ENCODE measurements around the gene NR0B2. TPM values are rescaled to one million over a fixed set of nuclear protein-coding genes. Genes with fewer than 3 reads are reported as not detected.

The NR0B2 gene
- total and polyA plus RNA-seq, 2 of the 13 experiments (the other 11 are each of a cell fraction or from before 2014, with no cell fraction given): 72.5 to 133 TPM

DNA sequence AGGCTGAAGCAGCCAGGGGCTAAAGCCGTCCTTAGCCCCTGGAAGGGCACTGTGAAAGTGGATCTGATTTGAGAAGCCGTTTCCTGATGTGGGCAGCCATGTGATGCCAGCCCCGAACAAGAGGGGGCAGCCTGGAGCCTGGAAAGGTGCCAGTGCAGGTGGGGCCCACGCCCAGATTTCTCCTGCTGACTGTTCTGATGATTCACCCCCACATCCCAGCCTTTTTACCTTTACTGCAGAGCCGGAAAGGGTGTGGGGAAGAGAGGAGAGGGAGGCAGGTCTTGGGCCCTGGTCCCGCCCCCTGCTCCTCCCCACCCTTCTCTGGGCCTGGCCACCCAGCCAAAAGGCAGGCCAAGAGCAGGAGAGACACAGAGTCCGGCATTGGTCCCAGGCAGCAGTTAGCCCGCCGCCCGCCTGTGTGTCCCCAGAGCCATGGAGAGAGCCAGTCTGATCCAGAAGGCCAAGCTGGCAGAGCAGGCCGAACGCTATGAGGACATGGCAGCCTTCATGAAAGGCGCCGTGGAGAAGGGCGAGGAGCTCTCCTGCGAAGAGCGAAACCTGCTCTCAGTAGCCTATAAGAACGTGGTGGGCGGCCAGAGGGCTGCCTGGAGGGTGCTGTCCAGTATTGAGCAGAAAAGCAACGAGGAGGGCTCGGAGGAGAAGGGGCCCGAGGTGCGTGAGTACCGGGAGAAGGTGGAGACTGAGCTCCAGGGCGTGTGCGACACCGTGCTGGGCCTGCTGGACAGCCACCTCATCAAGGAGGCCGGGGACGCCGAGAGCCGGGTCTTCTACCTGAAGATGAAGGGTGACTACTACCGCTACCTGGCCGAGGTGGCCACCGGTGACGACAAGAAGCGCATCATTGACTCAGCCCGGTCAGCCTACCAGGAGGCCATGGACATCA, 50.7 kb downstream of the NR0B2 start, which contains the start of gene SFN (continued):
- TF ChIP-seq, protein P1, sequence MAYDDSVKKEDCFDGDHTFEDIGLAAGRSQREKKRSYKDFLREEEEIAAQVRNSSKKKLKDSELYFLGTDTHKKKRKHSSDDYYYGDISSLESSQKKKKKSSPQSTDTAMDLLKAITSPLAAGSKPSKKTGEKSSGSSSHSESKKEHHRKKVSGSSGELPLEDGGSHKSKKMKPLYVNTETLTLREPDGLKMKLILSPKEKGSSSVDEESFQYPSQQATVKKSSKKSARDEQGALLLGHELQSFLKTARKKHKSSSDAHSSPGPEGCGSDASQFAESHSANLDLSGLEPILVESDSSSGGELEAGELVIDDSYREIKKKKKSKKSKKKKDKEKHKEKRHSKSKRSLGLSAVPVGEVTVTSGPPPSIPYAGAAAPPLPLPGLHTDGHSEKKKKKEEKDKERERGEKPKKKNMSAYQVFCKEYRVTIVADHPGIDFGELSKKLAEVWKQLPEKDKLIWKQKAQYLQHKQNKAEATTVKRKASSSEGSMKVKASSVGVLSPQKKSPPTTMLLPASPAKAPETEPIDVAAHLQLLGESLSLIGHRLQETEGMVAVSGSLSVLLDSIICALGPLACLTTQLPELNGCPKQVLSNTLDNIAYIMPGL (CRISPR knock-in tag; IDR thresholded peaks at IDR 0.05; ENCODE audit: borderline replicate concordance in 1 of 2, low read depth in 1 of 2): peak in 1 of 2 experiments; percentile 48; a peak in 3 of 4 replicates
- TF ChIP-seq ZNF607 (CRISPR knock-in tag; IDR thresholded peaks at IDR 0.05; ENCODE audit: borderline replicate concordance) (no peak), ZFP91 (CRISPR knock-in tag; IDR thresholded peaks at IDR 0.05; ENCODE audit: borderline replicate concordance) (0 out of 2 replicates have a peak, but pooled peaks have one; percentile 19), ZBTB46 (CRISPR knock-in tag; IDR thresholded peaks at IDR 0.05; ENCODE audit: borderline replicate concordance) (peak; percentile 72; the same call in 1 of the 2 replicates), FOXA3 (CRISPR knock-in tag; IDR thresholded peaks at IDR 0.05) (0 out of 2 replicates have a peak, but pooled peaks have one; percentile 12), POLR2G (IDR thresholded peaks at IDR 0.05; ENCODE audit: low read depth, low read length) (peak; percentile 82), SRY (CRISPR knock-in tag; IDR thresholded peaks at IDR 0.05) (no peak), MTA1 (CRISPR knock-in tag; IDR thresholded peaks at IDR 0.05; ENCODE audit: borderline replicate concordance) (no peak), SNAPC2 (CRISPR knock-in tag; IDR thresholded peaks at IDR 0.05) (no peak), TAF1 (CRISPR knock-in tag; IDR thresholded peaks at IDR 0.05) (peak; percentile 58; the same call in 1 of the 2 replicates), GLI4 (CRISPR knock-in tag; IDR thresholded peaks at IDR 0.05; ENCODE audit: borderline replicate concordance) (no peak), SAP130 (CRISPR knock-in tag; IDR thresholded peaks at IDR 0.05; ENCODE audit: low read depth) (peak; percentile 69), SOX13 (IDR thresholded peaks at IDR 0.05) (no peak), SOX13 (CRISPR knock-in tag; conservative IDR thresholded peaks at IDR 0.05 in 1 of 2, IDR thresholded peaks at IDR 0.05 in 1 of 2) (peak in 1 of 2 experiments; percentile 13; a peak in 1 of 4 replicates), IRF2 (CRISPR knock-in tag; IDR thresholded peaks at IDR 0.05) (peak; percentile 26; the same call in 1 of the 2 replicates)
- TF ChIP-seq, protein P2, sequence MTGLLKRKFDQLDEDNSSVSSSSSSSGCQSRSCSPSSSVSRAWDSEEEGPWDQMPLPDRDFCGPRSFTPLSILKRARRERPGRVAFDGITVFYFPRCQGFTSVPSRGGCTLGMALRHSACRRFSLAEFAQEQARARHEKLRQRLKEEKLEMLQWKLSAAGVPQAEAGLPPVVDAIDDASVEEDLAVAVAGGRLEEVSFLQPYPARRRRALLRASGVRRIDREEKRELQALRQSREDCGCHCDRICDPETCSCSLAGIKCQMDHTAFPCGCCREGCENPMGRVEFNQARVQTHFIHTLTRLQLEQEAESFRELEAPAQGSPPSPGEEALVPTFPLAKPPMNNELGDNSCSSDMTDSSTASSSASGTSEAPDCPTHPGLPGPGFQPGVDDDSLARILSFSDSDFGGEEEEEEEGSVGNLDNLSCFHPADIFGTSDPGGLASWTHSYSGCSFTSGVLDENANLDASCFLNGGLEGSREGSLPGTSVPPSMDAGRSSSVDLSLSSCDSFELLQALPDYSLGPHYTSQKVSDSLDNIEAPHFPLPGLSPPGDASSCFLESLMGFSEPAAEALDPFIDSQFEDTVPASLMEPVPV (CRISPR knock-in tag; IDR thresholded peaks at IDR 0.05): 0 out of 2 replicates have a peak, but pooled peaks have one; percentile 55
- TF ChIP-seq, protein P3, sequence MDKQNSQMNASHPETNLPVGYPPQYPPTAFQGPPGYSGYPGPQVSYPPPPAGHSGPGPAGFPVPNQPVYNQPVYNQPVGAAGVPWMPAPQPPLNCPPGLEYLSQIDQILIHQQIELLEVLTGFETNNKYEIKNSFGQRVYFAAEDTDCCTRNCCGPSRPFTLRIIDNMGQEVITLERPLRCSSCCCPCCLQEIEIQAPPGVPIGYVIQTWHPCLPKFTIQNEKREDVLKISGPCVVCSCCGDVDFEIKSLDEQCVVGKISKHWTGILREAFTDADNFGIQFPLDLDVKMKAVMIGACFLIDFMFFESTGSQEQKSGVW (CRISPR knock-in tag; IDR thresholded peaks at IDR 0.05; ENCODE audit: borderline replicate concordance): no peak

All from HepG2 (cell line).